Fibroblast of the aortic adventitia (primary cell): ENCODE measurements around the gene VTI1A. TPM values are rescaled to one million over a fixed set of nuclear protein-coding genes. Genes with fewer than 3 reads are reported as not detected.
"Not testable (repeated sequence)": the region's sequence is repeated elsewhere in the genome, so short reads cannot be mapped to it uniquely, and the experiment has no call there.

ENCODE experiments used
- DNase-seq: peaks from one replicate; pipeline ENCODE4 v3.0.0-alpha.2; 2010; ENCODE audit warnings: low read depth
- H3K4me3 ChIP-seq: 2 replicates; pipeline ENCODE4 v1.5.1; 2011; ENCODE audit warnings: low read depth, mild to moderate bottlenecking, control low read depth, low read length, moderate library complexity
- total RNA-seq: library from RNA; depleted of rRNA; stranded (reverse); fragments of >200 nt; gene quantifications from 2 replicates; pipeline ENCODE4 v1.2.3, GENCODE V29; 2012; ENCODE audit warnings: low replicate concordance
- TF ChIP-seq, protein P1 (sequence below): IDR thresholded peaks from 2 replicates; pipeline ENCODE4 v1.5.1; 2011; ENCODE audit warnings: mild to moderate bottlenecking, low read length, control low read depth, inconsistent platforms; ENCODE audit not compliant: insufficient read depth

The VTI1A gene
- total RNA-seq, 1 donor, result 44.5 TPM

DNA sequence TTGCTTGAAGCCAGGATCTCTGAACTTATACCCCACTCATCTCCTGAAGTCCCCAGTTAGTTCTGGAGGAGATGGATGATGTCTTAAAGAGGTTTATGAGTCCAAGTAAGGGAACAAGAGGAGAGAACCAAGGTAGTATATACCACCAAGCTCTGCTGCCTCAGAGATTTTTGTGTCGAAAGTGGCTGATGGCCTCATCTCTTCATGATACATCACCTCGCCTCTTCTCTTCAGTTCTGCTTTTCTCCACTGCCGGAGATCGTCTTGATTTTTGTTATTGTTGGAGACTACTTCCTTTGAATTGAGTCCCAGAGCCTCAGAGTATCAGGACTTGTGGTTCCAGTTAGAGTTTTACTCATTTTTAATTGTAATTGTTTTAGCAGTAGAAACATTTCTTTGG is 1.9 kb downstream of the VTI1A start:
- H3K4me3 ChIP-seq, result no peak overlapping the region
- TF ChIP-seq, protein P1, sequence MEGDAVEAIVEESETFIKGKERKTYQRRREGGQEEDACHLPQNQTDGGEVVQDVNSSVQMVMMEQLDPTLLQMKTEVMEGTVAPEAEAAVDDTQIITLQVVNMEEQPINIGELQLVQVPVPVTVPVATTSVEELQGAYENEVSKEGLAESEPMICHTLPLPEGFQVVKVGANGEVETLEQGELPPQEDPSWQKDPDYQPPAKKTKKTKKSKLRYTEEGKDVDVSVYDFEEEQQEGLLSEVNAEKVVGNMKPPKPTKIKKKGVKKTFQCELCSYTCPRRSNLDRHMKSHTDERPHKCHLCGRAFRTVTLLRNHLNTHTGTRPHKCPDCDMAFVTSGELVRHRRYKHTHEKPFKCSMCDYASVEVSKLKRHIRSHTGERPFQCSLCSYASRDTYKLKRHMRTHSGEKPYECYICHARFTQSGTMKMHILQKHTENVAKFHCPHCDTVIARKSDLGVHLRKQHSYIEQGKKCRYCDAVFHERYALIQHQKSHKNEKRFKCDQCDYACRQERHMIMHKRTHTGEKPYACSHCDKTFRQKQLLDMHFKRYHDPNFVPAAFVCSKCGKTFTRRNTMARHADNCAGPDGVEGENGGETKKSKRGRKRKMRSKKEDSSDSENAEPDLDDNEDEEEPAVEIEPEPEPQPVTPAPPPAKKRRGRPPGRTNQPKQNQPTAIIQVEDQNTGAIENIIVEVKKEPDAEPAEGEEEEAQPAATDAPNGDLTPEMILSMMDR, result no peak
- no peak for DNase-seq

DNA sequence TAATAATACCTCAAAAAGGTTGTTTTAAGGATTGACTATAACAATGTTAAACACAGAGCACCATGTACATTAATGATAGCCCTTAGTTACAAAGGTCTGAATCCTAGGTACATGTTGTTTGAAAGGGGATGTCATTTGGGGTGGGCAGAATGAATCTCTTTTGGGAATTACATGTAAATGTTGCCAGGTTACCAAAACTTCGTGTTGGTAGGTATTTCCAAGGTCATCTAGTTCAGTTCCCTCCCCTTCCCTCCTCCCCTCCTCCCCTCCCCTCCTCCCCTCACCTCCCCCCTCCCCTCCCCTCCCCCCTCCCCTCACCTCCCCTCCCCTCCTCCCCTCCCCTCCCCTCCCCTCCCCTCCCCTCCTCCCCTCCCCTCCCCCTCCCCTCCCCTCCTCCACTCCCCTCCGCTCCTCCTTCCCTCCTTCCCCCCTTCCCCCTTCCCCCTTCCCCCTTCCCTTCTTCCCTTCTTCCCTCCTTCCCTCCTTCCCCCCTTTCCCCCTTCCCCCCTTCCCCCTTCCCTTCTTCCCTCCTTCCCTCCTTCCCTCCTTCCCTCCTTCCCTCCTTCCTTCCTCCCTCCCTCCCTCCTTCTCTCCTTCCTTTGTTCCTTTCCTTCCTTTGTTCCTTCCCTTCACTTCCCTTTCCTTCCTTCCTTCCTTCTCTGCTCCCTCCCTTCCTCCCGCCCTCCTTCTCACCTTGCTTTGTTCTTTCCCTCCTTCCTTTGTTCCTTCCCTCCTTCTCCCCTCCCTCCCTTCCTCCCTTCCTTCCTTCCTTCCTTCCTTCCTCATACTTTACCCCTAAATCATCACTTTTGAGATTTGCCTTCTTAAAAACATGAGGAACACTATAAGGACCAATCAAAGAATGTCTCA is 8.1 kb downstream of the VTI1A start:
- TF ChIP-seq, protein P1, result no peak
- no peak overlapping the region for H3K4me3 ChIP-seq
- DNase-seq, result no peak

DNA sequence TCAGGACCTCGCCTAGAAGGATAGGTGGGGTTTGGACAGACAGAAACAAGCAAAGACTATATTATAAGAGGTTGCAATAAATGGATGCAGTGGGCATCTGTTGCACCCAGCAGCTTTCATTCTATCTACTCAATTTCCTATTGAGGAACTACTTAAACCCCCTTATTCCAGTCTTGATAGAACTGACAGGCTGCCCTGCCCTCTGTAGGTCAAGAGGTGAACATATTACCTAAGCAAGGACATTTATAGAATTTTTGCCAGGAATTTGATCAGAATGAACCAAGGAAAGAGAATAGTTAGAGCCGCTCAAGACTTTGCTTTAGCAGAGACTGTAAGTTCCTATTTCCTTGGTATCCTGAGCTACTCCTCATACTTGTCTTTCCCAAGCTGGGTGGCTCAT is 9.5 kb downstream of the VTI1A start:
- no peak for DNase-seq
- TF ChIP-seq, protein P1, result no peak
- no peak overlapping the region for H3K4me3 ChIP-seq

DNA sequence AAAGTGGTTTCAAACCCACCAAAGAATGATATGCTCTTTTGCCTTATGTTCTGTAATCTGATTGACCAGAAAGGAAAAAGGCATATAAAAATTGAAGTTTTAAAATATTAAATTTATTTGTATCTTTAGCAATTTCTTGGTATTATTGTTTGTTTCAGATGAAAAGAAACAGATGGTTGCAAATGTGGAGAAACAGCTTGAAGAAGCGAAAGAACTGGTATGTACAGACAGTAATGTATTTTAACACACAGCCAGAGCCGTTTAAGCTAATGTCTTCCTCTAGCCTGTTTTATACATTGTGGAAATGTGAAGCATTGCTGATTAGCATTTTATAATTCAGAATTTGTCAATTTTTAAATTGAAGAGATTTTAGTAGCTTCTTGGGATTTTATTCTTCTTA is 13.4 kb downstream of the VTI1A start:
- DNase-seq, result no peak
- TF ChIP-seq, protein P1, result no peak

DNA sequence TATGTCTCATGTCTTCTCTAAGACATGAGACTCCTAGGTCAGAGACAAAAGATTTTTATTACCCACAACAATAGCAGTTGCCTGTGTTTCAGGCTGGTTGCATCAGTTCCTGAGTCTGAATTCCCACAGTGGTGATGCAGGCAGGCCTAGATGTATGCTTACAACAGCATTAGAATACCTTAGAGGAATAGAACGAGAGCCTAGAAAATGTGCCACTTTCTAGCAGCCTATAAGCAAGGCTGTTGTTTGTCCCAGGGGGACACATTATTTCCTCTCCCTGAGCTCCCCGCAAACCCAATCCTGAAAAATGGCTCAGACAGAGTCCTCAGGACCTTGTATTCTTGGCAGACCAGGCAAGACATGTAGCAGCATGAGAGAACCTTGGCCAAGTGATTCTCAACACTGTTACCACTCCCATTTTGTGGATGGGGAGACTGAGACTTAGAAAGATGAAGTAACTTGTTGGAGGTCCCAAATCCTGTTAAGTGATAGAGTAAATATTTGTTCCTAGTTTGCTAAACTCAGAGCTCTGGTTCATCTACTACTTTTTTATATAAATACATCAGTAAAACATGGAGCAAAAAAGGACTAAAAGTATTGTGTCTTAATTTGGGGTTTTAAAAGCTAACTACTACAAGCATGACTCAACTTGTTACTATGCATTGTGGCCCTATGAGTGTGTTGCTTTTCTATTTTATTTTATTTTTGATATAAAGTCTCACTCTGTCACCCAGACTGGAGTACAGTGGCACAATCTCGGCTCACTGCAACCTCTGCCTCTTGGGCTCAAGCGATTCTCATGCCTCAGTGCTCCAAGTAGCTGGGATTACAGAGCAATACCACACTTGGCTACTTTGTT is 14.2 kb downstream of the VTI1A start:
- peak; percentile 87 for DNase-seq
- TF ChIP-seq, protein P1, result no peak
- H3K4me3 ChIP-seq, result no peak overlapping the region

More for the DNA sequence above, 13.4 kb downstream of the VTI1A start:
- H3K4me3 ChIP-seq, result no peak overlapping the region

DNA sequence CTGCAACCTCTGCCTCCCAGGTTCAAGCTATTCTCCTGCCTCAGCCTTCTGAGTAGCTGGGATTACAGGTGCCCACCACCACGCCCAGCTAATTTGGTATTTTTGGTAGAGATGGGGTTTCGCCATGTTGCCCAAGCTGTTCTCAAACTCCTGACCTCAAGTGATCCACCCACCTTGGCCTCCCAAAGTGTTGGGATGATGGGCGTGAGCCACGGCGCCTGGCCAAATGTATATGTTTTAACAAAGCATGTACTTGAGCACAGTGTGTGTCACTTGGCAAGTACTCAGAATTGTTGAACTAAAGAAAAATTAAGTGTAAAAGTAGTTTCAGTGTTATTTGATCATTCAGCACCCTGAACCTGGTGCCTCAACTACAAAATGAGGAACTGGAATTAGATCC is 17.1 kb downstream of the VTI1A start:
- not testable (repeated sequence) for H3K4me3 ChIP-seq, DNase-seq

DNA sequence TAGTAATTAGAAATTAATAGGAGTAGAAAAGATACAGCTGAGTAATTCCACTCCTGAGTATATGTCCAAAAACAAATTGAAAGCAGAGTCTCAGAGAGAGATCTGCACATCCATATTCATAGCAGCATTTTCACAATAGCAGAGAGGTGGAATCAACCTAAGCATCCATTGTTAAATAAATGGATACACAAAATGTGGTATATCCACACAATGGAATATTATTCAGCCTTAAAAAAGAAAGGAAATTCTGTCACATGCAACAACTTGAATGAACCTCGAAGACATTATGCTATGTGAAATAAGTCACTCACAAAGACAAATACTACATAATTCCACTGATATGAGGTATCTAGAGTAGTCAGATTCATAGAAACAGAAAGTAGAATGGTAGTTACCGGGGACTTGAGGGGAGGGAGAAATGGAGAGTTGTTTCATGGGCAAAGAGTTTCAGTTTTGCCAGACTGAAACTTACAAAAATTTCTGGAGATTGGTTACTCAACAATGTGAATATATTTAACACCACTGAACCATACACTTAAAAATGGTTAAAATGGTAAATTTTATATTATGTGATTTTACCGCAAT is 18.4 kb downstream of the VTI1A start:
- DNase-seq, result no peak
- no peak overlapping the region for H3K4me3 ChIP-seq
- TF ChIP-seq, protein P1, result no peak
